ENCODE data around the gene LRBA. TPM values are rescaled to one million over a fixed set of nuclear protein-coding genes. Genes with fewer than 3 reads are reported as not detected.

LRBA gene
- total RNA-seq, 1 donor from 2014 or later: 31.0 TPM

GRCh38 chr4:150875367-150875766 is 139.7 kb downstream of the LRBA start:
- DNase-seq (ENCODE audit: low read depth in 2 of 2): no peak

GRCh38 chr4:150874338-150875226 is 140.5 kb downstream of the LRBA start:
- no peak for DNase-seq (ENCODE audit: low read depth in 2 of 2)

GRCh38 chr4:150867148-150867547 is 147.9 kb downstream of the LRBA start:
- DNase-seq (ENCODE audit: low read depth in 2 of 2): peak; percentile 83 to 89

- no peak for DNase-seq (ENCODE audit: low read depth in 2 of 2)
Measured at GRCh38 chr4:150863456-150863855, 151.6 kb downstream of the LRBA start.

GRCh38 chr4:150862829-150863228 is 152.3 kb downstream of the LRBA start:
- no peak for DNase-seq (ENCODE audit: low read depth in 2 of 2)

- DNase-seq (ENCODE audit: low read depth in 2 of 2): peak in 1 of 2 donors; percentile 1
Measured at GRCh38 chr4:150859453-150859852, 155.6 kb downstream of the LRBA start.

- DNase-seq (ENCODE audit: low read depth in 2 of 2): no peak
Measured at GRCh38 chr4:150855981-150856510, 159.0 kb downstream of the LRBA start.

GRCh38 chr4:150854600-150854999 is 160.5 kb downstream of the LRBA start:
- no peak for DNase-seq (ENCODE audit: low read depth in 2 of 2)

- no peak for DNase-seq (ENCODE audit: low read depth in 2 of 2)
Measured at GRCh38 chr4:150853882-150854281, 161.2 kb downstream of the LRBA start.

- peak in 1 of 2 donors; percentile 3 for DNase-seq (ENCODE audit: low read depth in 2 of 2)
Measured at GRCh38 chr4:150852216-150852615, 162.9 kb downstream of the LRBA start.

- DNase-seq (ENCODE audit: low read depth in 2 of 2): no peak
Measured at GRCh38 chr4:150849016-150849415, 166.1 kb downstream of the LRBA start.

GRCh38 chr4:150828159-150828558 is 186.9 kb downstream of the LRBA start:
- no peak for DNase-seq (ENCODE audit: low read depth in 2 of 2)

- no peak for DNase-seq (ENCODE audit: low read depth in 2 of 2)
Measured at GRCh38 chr4:150827226-150827625, 187.9 kb downstream of the LRBA start.

- DNase-seq (ENCODE audit: low read depth in 2 of 2): no peak
Measured at GRCh38 chr4:150826306-150826705, 188.8 kb downstream of the LRBA start.

- no peak for DNase-seq (ENCODE audit: low read depth in 2 of 2)
Measured at GRCh38 chr4:150822407-150822806, 192.7 kb downstream of the LRBA start.

GRCh38 chr4:150821641-150822040 is 193.4 kb downstream of the LRBA start:
- no peak for DNase-seq (ENCODE audit: low read depth in 2 of 2)

GRCh38 chr4:150820409-150820808 is 194.7 kb downstream of the LRBA start:
- no peak for DNase-seq (ENCODE audit: low read depth in 2 of 2)

- DNase-seq (ENCODE audit: low read depth in 2 of 2): peak in 1 of 2 donors; percentile 8
Measured at GRCh38 chr4:150818661-150819060, 196.4 kb downstream of the LRBA start.

GRCh38 chr4:150817804-150818528 is 197.1 kb downstream of the LRBA start:
- no peak for DNase-seq (ENCODE audit: low read depth in 2 of 2)

- DNase-seq (ENCODE audit: low read depth in 2 of 2): no peak
Measured at GRCh38 chr4:150817017-150817416, 198.1 kb downstream of the LRBA start.

- DNase-seq (ENCODE audit: low read depth in 2 of 2): peak in 1 of 2 donors; percentile 65
Measured at GRCh38 chr4:150816491-150816890, 198.6 kb downstream of the LRBA start.

- DNase-seq (ENCODE audit: low read depth in 2 of 2): no peak
Measured at GRCh38 chr4:150814873-150815272, 200.2 kb downstream of the LRBA start.

All from lung microvascular endothelial cell (primary cell).